Panc1 (cell line): ENCODE data around the gene SCGB2A2. TPM values are rescaled to one million over a fixed set of nuclear protein-coding genes. Genes with fewer than 3 reads are reported as not detected.

Source experiments
- ATAC-seq: fragments of 200-7000 bp; cut with Tn5 transposase; 2 replicates; pipeline ENCODE4 v1.9.1; 2020; ENCODE audit warnings: mild to moderate bottlenecking, moderate library complexity
- BruUV-seq: library from RNA; stranded (reverse); fragments of 400-500 nt; replicated peaks from 2 replicates; lab custom pipeline; 2021; lab: Mats Ljungman, UMichigan
- CTCF ChIA-PET: fragments of 300-600 bp; sonication (Branson Sonifier 250); formaldehyde crosslinking; loops from one replicate; lab custom pipeline; 2022; ENCODE audit warnings: antibody characterized with exemption; lab: Charles Lee
- POLR2A ChIA-PET: fragments of 300-600 bp; sonication (Branson Sonifier 250); formaldehyde crosslinking; loops from one replicate; lab custom pipeline; 2022; ENCODE audit warnings: antibody characterized with exemption; lab: Charles Lee
- DNase-seq: peaks from one replicate; pipeline ENCODE4 v3.0.0-alpha.2; 2010; ENCODE audit warnings: low read depth, low spot score
- H3K27ac ChIP-seq: 2 replicates; pipeline ENCODE4 v1.5.1; 2011; ENCODE audit warnings: mild to moderate bottlenecking, low read length, inconsistent platforms
- H3K27me3 ChIP-seq: fragments of 200-500 bp; sonication (Bioruptor generic); 2 replicates; pipeline ENCODE4 v1.6.0; 2014; ENCODE audit warnings: low read length, inconsistent platforms; ENCODE audit not compliant: control insufficient read depth, insufficient read depth
- H3K36me3 ChIP-seq: fragments of 200-500 bp; sonication (Bioruptor generic); 2 replicates; pipeline ENCODE4 v1.5.1; 2014; ENCODE audit warnings: inconsistent platforms, mild to moderate bottlenecking, low read length, moderate library complexity; ENCODE audit not compliant: control insufficient read depth, insufficient read depth
- H3K4me1 ChIP-seq: 2 replicates; pipeline ENCODE4 v1.5.1; 2011; ENCODE audit warnings: inconsistent platforms, mild to moderate bottlenecking, low read length, moderate library complexity; ENCODE audit not compliant: control insufficient read depth, insufficient read depth
- H3K4me3 ChIP-seq, 2 experiments: 2 replicates each; pipeline ENCODE4 v1.5.1; 2011 to 2012; ENCODE audit warnings: low read depth in 2 of 2, low read length in 2 of 2, mild to moderate bottlenecking in 2 of 2, inconsistent platforms in 1 of 2, moderate library complexity in 1 of 2
- H3K9me3 ChIP-seq: fragments of 200-500 bp; sonication (Bioruptor generic); 2 replicates; pipeline ENCODE4 v1.5.1; 2014; ENCODE audit warnings: low read depth, mild to moderate bottlenecking, inconsistent platforms, low read length, moderate library complexity; ENCODE audit not compliant: control insufficient read depth, insufficient read depth
- CTCF ChIP-seq: fragments of 450-650 bp; IDR thresholded peaks from 2 replicates; pipeline ENCODE4 v1.5.1; 2017; ENCODE audit warnings: mild to moderate bottlenecking
- POLR2AphosphoS5 ChIP-seq: IDR thresholded peaks from 2 replicates; pipeline ENCODE4 v1.6.1; 2012; ENCODE audit warnings: mild to moderate bottlenecking, low read depth, low read length, moderate library complexity
- REST ChIP-seq, 2 experiments: IDR thresholded peaks; 2 replicates each; pipeline ENCODE4 v1.6.1; 2011 to 2012; ENCODE audit warnings: low read depth in 2 of 2, control low read depth in 1 of 2, low read length in 1 of 2, mild to moderate bottlenecking in 1 of 2, moderate library complexity in 1 of 2; ENCODE audit not compliant: insufficient read depth in 1 of 2
- SIN3A ChIP-seq: IDR thresholded peaks from 2 replicates; pipeline ENCODE4 v1.6.1; 2012; ENCODE audit warnings: low read depth, mild to moderate bottlenecking, low read length, moderate library complexity, borderline replicate concordance; ENCODE audit not compliant: insufficient read depth
- TCF7L2 ChIP-seq: IDR thresholded peaks from 2 replicates; pipeline ENCODE4 v1.6.1; 2011; ENCODE audit warnings: mild to moderate bottlenecking, low read depth, low read length, inconsistent platforms
- in situ Hi-C: cut with HindIII; loops from 2 replicates; pipeline ENCODE4 v1.10.0; 2016; ENCODE audit warnings: low sequenced_read_pairs, low pct_unique_long_range_greater_than_20kb
- intact Hi-C: fragments of 100-400 bp; cut with micrococcal nuclease; formaldehyde crosslinking; loops from one replicate; pipeline ENCODE4 v1.10.0; 2022; ENCODE audit not compliant: unreplicated experiment
- total RNA-seq: library from RNA; stranded (reverse); gene quantifications from one replicate; pipeline ENCODE4 v1.2.1, GENCODE V29; 2021; ENCODE audit not compliant: unreplicated experiment

SCGB2A2 gene
- total RNA-seq, 1 experiment from 2014 or later = not detected

- no peak for DNase-seq
- in situ Hi-C loops (no loop called here), intact Hi-C loops (no loop called here)
- H3K4me1 ChIP-seq = no peaks in the 10 kb centered on the region
- no peak overlapping the region for H3K4me3 ChIP-seq
- no peak for TF ChIP-seq CTCF
- no peak for TF ChIP-seq TCF7L2
- no peak for TF ChIP-seq REST (IDR thresholded peaks at IDR 0.05; ENCODE audit: insufficient read depth in 1 of 2, low read depth in 2 of 2, low read length in 1 of 2)
- TF ChIP-seq POLR2AphosphoS5 = no peak
- no peak for TF ChIP-seq SIN3A
- no peaks in the 10 kb centered on the region for H3K9me3 ChIP-seq
- BruUV-seq = no TSS peak
- H3K27ac ChIP-seq = no peak overlapping the region
- no peaks in the 10 kb centered on the region for H3K27me3 ChIP-seq
- POLR2A ChIA-PET = no interaction called here
- CTCF ChIA-PET = no interaction called here
- no peak for ATAC-seq
- no peaks in the 10 kb centered on the region for H3K36me3 ChIP-seq
Observed at GRCh38 chr11:62307950-62308349, 38.0 kb downstream of the SCGB2A2 start.

- H3K27ac ChIP-seq = no peak overlapping the region
- CTCF ChIA-PET = no interaction called here
- intact Hi-C loops = loop anchor here (5.0 kb wide), 2 partner anchors 78 to 138 kb away; no protein-coding TSS in a partner anchor
- POLR2A ChIA-PET = no interaction called here
- no peak for DNase-seq
- H3K9me3 ChIP-seq = no peaks in the 10 kb centered on the region
- H3K4me1 ChIP-seq = no peaks in the 10 kb centered on the region
- H3K27me3 ChIP-seq = no peaks in the 10 kb centered on the region
- H3K36me3 ChIP-seq = no peaks in the 10 kb centered on the region
- H3K4me3 ChIP-seq = no peak overlapping the region
- ATAC-seq = no peak
- TF ChIP-seq SIN3A (no peak), CTCF (no peak), POLR2AphosphoS5 (no peak), REST (IDR thresholded peaks at IDR 0.05; ENCODE audit: insufficient read depth in 1 of 2, low read depth in 2 of 2, low read length in 1 of 2) (no peak), TCF7L2 (no peak)
- no TSS peak for BruUV-seq
- in situ Hi-C loops = no loop called here
Observed at GRCh38 chr11:62309991-62310390, 40.0 kb downstream of the SCGB2A2 start.
